Fibroblast of mammary gland (primary cell): ENCODE results near the gene TREML2.

Source experiments
- DNase-seq: peaks from one replicate; pipeline ENCODE4 v3.0.0-alpha.2; 2010; ENCODE audit warnings: low read depth
- H3K4me3 ChIP-seq: 2 replicates; pipeline ENCODE4 v1.5.1; 2011; ENCODE audit warnings: low read depth, mild to moderate bottlenecking, low read length, moderate library complexity; ENCODE audit not compliant: control insufficient read depth
- CTCF ChIP-seq: conservative IDR thresholded peaks from 2 replicates; pipeline ENCODE4 v1.5.1; 2011; ENCODE audit warnings: low read depth, low read length, inconsistent platforms; ENCODE audit not compliant: control insufficient read depth, insufficient read depth

Gene TREML2

GRCh38 chr6:41224800-41225199, 23.9 kb upstream of the TREML2 start:
- H3K4me3 ChIP-seq: no peak overlapping the region
- TF ChIP-seq CTCF: no peak
- DNase-seq: no peak

GRCh38 chr6:41222513-41222912, 21.6 kb upstream of the TREML2 start:
- H3K4me3 ChIP-seq: no peak overlapping the region
- TF ChIP-seq CTCF: no peak
- no peak for DNase-seq

GRCh38 chr6:41222045-41222444, 21.1 kb upstream of the TREML2 start:
- no peak overlapping the region for H3K4me3 ChIP-seq
- TF ChIP-seq CTCF: no peak
- DNase-seq: no peak

- no peak for DNase-seq
- H3K4me3 ChIP-seq: no peak overlapping the region
- no peak for TF ChIP-seq CTCF
These were observed 15.7 kb upstream of the TREML2 start for GRCh38 chr6:41216616-41217015.

- H3K4me3 ChIP-seq: no peak overlapping the region
- TF ChIP-seq CTCF: no peak
- no peak for DNase-seq
These were observed 14.8 kb upstream of the TREML2 start for GRCh38 chr6:41215777-41216176.

GRCh38 chr6:41214559-41215238, 13.8 kb upstream of the TREML2 start:
- TF ChIP-seq CTCF: no peak
- H3K4me3 ChIP-seq: no peak overlapping the region
- no peak for DNase-seq
